NCI-H748 treated with DMSO at 0.1 percent for 48 hours (cell line): ENCODE measurements around the gene RAD18.

Experiments used
- DNase-seq: peaks from one replicate; lab custom pipeline; 2025; lab: John Stamatoyannopoulos, UW

RAD18 gene

DNA sequence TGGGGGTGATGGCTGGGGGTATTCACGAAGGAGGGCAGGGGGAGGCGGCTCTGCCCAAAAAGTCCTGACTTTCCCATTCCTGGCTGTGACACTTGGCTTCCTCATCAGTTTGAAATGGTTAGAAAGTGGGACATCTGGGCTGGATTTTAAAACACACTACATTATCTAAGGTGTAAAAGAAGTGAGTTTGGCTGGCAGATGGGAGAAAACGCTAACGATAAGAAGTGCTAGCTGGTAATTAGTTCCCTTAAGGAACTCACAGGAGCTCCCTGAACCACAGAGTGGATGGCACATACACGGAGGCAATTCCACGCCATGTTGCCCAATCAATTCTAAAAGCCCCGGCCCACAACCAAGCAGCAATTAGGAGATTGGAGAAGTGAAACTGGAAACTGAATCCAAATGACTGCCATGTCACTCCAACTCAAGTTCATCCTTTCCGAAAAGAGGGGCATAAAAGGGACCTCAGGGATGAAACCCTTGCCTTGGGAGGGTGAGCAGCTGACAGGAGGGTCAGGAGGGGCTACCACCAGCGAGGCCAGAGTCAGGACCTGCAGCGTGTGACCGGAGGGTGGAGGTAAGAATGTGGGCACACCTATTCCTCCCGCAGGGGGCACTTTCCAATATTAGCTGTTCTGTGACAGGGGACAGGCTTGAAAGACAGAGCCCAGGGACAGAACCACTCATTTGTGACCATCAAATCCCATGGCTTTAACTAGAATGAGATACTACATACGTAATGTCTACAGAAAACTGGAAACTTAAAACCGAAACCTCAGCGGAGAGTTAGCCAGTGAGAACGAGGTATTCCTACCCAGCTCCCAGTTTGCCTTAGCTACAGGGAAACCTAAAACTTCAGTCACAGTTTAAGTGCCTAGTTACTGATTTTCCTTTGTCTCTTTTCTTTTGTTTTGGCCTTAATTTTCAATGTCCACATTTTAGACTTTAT lies 98.6 kb downstream of the RAD18 start:
- DNase-seq: no peak

DNA sequence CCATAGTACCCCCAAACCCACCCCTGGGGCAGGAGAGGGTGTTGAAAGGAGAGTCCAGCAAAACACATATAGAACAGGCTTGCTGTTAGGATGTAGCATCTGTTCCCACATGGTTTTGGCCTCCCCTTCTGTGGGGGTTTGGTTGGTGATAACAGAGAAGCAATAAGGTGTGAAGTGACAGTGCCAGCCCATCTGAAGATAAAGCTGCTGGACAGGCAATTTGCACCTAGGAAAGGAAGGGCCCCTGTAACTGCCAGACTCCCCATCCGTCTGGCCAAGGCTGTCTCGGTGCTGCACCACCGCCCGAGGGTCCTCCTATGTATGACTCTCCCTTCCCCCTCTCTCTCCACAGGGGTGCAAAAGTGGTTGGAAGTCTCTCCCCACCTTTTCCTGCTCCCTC lies 99.4 kb downstream of the RAD18 start:
- no peak for DNase-seq

- no peak for DNase-seq
Measured at GRCh38 chr3:8857720-8858367, 105.4 kb downstream of the RAD18 start.

DNA sequence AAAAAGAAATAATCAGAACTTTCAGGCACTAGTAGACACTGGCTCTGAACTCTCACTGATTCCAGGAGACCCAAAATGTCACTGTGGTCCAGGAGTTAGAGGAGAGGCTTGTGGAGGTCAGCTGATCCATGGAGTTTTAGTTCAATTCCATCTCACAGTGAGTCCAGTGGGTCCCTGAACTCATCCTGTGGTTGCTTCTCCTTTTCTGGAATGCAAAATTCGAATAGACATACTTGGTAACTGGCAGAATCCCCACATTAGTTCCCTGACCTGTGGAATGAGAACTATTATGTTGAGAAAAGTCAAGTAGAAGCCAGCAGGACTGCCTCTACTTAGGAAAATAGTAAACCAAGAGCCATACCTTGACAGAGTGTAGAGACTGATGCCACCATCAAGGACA lies 106.6 kb downstream of the RAD18 start:
- no peak for DNase-seq

GRCh38 chr3:8856071-8856470 lies 107.2 kb downstream of the RAD18 start:
- no peak for DNase-seq

DNA sequence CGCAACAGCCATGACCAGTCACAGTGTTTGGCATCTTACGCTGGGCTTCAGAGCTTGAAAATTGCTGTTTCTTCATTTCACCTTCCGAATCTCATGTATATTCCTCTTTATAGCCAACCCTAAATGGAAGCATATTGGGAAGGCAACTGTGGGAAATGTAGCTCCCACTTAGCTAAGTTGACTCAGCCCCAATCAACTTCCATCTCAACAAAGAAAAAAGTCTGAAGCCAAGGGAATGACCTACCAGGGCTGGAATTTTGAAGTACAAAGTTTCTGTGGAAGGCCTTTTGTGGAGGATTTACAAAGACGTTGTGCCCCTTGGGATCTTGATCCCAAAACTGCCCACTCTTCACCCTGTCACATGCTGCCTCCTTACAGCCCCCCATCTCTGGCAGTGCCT lies 108.6 kb downstream of the RAD18 start:
- no peak for DNase-seq

DNA sequence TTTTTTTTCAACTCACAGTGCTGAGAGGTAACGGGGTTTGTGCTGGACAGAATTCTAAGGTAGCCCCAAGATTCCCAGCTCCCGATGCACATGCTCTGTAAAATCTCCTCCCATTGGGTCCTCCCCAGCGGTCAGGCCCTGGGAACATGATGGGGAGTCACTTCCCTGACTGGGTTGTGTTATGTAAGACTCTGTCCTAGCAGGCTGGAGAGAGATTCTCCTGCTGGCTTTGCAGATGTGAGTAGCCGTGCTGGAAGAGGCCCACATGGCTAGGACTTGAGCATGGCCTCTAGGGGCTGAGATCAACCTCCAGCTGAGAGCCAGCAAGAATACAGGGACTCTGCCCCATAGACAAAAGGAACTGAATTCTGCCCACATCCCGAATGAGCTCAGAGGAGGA lies 110.2 kb downstream of the RAD18 start:
- no peak for DNase-seq

GRCh38 chr3:8852511-8852910 lies 110.8 kb downstream of the RAD18 start:
- DNase-seq: no peak

GRCh38 chr3:8851703-8852102 lies 111.6 kb downstream of the RAD18 start:
- DNase-seq: no peak

- DNase-seq: no peak
Measured at GRCh38 chr3:8848696-8849131, 114.6 kb downstream of the RAD18 start.

DNA sequence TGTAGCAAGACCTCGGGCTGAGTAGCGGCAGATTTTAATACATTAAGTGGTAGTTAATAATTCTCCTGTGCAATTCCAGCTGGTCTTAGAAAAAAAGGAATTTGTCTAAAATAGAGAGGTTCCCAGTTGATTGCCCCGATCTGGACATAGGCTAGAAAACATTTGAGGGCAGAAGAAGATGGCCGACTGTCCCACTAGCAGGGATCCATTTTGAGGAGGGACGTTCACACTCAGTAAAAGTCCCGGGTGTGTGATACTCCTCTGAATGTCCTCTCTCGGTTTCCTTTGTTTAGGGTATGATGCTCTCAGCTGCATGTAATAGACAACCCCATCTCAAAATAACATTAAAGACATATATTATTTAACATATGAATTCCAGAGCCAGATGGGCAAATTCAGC lies 116.0 kb downstream of the RAD18 start:
- DNase-seq: no peak

DNA sequence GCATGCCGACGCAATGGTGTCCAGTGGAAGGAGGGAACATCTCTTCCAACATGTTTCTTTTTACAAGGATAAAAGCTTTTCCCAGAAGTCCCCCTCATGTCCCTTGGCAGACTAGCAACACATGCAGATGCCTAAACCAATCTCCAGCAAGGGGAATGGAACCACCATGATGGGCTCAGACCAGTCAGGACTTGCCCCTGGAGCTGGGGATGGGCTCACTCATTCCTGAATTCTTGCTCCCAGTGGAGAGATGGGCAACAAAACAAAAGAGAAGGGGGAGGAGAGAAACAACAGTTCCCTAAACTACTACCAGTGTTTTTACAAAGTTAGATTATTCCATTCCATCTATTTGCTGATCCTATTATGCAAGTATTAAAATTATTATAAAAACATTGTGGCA lies 117.1 kb downstream of the RAD18 start:
- DNase-seq: no peak

DNA sequence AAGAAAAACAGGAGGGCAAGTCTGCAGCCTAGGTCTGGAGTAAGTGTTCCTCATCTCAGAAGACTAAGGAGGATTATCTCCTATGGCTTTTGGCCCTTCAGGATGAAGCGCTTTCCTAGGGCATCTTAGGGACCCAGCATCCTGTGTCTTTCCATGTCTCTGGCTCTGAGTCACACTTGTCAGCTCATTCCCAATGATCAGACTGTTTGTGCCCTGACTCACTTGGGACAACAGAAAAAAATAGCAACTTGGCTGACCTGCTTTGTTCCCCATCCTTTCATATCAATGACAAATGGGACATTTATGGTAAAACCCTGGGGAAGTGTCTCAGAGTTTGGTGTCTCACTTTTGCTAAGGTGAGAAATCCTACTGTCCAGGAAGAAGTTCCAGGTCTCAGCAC lies 117.6 kb downstream of the RAD18 start:
- DNase-seq: no peak

GRCh38 chr3:8843347-8843746 lies 119.9 kb downstream of the RAD18 start:
- DNase-seq: no peak

DNA sequence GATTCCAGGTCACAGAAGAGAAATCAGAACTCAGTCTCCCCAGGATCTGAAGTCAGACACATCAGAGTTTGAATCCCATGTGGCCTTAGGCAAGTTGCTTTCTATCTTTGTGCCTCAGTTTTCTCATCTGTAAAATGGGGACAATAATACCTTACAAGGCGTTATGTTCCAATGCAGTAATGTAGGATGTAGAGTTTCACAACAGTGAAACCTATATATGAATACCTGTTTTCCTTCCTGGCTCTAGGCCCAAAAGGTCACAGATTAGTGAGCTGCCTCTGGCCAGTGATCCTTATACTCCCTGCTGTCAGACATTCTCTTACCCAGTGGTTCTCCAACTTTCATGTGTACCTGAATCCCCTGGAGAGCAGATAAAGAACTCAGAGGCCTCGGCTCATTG lies 121.0 kb downstream of the RAD18 start:
- DNase-seq: no peak

DNA sequence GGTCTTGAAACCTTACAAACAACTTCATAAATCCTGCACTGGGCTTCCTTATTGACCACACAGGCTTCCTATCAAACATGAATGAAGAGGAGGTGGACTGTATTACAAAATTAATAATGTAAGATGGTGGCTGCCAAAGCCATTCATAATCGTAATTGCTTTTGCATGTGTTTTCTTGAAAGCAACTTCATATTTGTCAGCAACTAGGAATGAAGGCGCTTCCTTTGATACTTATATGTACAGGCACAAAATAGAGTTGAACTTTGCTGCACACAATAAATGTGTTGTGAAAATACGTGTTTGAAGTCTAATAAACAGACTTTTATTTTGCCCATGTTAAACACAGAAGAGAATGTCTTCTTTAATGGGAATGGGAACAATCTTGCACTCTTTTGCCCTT lies 121.8 kb downstream of the RAD18 start:
- no peak for DNase-seq

DNA sequence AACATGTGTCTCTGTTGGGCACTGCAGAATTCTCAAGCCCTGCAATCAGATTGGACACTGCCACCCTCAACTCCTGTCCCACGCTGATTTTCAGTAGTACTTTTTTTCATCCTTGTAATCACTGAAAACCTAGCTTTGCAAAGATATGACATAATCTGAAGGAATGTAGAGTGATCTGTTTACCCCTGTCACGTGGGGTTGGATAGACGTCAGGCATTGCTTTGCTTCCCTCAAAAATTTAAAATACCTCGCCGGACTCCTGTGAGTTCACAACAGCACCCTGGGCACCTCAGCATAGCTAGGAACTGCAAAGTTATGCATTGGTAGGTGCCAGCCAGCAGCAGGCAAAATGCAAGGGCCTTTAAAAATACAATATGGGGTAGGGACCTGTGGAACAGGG lies 122.7 kb downstream of the RAD18 start:
- no peak for DNase-seq

DNA sequence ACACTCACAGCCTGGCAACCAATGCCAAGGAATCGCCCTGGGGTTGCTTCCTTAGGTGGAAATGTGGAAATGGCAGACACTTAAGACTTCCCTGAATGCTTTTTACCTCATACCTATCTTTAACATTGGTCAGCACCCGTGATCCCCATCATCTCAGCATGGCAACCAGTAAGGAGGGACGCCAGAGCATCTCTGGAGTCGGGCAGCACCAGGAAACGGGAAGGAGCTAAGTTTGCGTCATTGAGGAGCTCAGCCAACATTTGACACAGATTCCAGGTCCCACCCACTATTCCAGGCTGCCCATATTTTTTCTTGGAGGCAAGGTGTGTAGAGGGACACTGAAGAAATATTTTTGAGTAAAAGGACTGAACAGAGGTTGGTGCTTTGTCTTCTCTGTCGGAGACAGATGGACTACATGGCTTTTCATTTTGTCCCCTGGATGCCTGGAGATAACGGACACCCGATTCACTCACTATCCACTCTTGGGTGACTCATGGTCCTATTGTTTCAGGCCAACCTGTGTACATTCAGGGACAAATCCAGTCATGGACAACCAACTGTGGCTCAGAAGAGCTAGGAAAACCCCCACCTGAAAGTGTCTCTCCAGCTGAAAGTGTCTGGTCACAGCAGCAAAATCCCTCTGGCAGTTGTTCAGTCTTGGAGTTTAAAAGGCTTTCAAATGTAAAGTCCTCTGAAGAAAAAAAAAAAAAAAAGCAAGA lies 123.5 kb downstream of the RAD18 start:
- no peak for DNase-seq

DNA sequence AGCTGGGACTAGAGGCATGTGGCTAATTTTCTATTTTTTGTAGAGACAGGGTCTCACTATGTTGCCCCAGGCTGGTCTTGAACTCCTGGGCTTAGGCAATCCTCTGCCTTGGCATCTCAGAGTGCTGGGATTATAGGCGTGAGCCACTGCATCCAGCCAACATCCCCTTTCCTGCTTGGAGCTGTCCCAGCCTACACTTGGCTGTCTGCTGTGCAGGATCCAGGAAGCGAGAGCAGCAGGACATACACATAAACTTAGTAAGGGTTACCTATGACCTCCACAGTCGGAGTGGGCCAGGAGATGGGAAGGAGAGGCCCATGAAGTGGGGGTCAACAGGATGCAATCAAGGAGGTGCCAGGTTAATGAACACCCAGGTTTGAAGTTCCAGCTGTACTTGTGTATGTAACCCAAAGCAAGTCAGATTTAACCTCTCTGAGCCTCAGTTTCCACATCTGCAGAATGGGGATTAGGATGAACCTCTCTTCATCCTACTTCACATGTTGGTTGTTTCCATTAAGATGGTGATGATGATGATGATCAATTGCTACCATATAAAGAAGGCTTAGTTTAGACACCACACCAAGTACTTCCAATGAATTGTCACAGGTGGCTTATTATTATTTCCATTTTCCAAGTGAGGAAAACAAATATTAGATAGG lies 124.4 kb downstream of the RAD18 start:
- no peak for DNase-seq

DNA sequence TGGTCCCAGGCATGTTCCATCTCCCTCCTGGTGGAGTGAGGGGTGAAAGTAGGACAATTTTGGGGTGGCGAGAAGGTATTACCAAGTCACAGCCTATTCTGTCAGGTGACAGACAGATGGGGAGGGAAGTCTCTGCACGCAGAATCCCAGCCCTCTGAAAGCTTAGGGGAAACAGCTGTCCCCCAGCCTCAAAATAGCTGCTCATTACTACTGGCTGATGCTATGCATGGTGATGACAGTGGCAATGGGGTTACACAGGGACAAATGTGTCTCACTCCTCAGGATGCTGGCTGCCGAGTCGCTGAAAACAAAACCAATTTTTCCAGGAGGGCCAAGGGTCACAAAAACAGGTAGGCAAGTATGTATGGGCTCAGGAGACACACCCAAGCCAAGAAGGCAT lies 125.0 kb downstream of the RAD18 start:
- no peak for DNase-seq

- DNase-seq: no peak
Measured at GRCh38 chr3:8837162-8837561, 126.1 kb downstream of the RAD18 start.

- DNase-seq: no peak
Measured at GRCh38 chr3:8836096-8836495, 127.2 kb downstream of the RAD18 start.
